Left lung (tissue), 10 donors: Measurements from ENCODE around the gene PTX4. TPM values are rescaled to one million over a fixed set of nuclear protein-coding genes. Genes with fewer than 3 reads are reported as not detected.

Source experiments
- ATAC-seq: fragments of 200-7000 bp; cut with Tn5 transposase; one replicate; pipeline ENCODE4 v1.9.1; 2020; ENCODE audit warnings: moderate library complexity
- DNase-seq, 4 donors: peaks; one replicate each; pipeline ENCODE4 v3.0.0-alpha.2; 2013 to 2020
- H3K27ac ChIP-seq, 2 donors: fragments of 200-600 bp; sonication (generic) in 1 of 2; one replicate each; pipeline versions ENCODE4 v1.5.0 to v1.8.0; 2020 to 2021
- H3K27me3 ChIP-seq, 2 donors: fragments of 200-600 bp; sonication (generic) in 1 of 2; one replicate each; pipeline versions ENCODE4 v1.5.0 to v1.8.0; 2020 to 2021
- H3K36me3 ChIP-seq, 2 donors: fragments of 200-600 bp; sonication (generic) in 1 of 2; one replicate each; pipeline versions ENCODE4 v1.5.0 to v1.8.0; 2020 to 2021
- H3K4me1 ChIP-seq, 2 donors: fragments of 200-600 bp; one replicate each; pipeline ENCODE4 v1.8.0; 2021
- H3K4me3 ChIP-seq, 2 donors: fragments of 200-600 bp; sonication (generic) in 1 of 2; one replicate each; pipeline versions ENCODE4 v1.5.0 to v1.8.0; 2020 to 2021; ENCODE audit warnings: mild to moderate bottlenecking in 1 of 2
- H3K9me3 ChIP-seq, 2 donors: fragments of 200-600 bp; sonication (generic) in 1 of 2; one replicate each; pipeline versions ENCODE4 v1.5.0 to v1.8.0; 2020 to 2021
- intact Hi-C, 2 donors: fragments of 100-400 bp; cut with DNase I; formaldehyde crosslinking; loops; one replicate each; pipeline versions ENCODE4 v1.11.2 to v1.14.2; 2022
- polyA plus RNA-seq, 6 donors: library from polyadenylated mRNA; unstranded; fragments of 120-200 nt; gene quantifications; one replicate each; pipeline ENCODE4 v1.2.1, GENCODE V29; 2013; ENCODE audit not compliant: insufficient read length in 6 of 6
- total RNA-seq, 2 donors: library from RNA; stranded (reverse); fragmentation: NEBNext Ultra II Directional; extraction: Animal tissue kit (Norgen Biotek cat#: 25700); gene quantifications; one replicate each; pipeline ENCODE4 v1.2.1, GENCODE V29; 2021
- TF ChIP-seq, protein P1 (sequence below), 2 donors: fragments of 200-600 bp; sonication (generic) in 1 of 2; IDR thresholded peaks; one replicate each; pipeline versions ENCODE4 v1.5.0 to v1.8.0; 2021; ENCODE audit warnings: antibody characterized with exemption in 2 of 2
- donor health status: DM: no; HTN: yes; CAD: no.
- donor health status: DM: no; HTN: no; CAD: no.

PTX4 gene
- total and polyA plus RNA-seq, 8 donors: 0.15 to 0.20 (median 0.20) TPM; not detected in 5

- peak in 1 of 4 donors; percentile 45 for DNase-seq
- TF ChIP-seq, protein P1, sequence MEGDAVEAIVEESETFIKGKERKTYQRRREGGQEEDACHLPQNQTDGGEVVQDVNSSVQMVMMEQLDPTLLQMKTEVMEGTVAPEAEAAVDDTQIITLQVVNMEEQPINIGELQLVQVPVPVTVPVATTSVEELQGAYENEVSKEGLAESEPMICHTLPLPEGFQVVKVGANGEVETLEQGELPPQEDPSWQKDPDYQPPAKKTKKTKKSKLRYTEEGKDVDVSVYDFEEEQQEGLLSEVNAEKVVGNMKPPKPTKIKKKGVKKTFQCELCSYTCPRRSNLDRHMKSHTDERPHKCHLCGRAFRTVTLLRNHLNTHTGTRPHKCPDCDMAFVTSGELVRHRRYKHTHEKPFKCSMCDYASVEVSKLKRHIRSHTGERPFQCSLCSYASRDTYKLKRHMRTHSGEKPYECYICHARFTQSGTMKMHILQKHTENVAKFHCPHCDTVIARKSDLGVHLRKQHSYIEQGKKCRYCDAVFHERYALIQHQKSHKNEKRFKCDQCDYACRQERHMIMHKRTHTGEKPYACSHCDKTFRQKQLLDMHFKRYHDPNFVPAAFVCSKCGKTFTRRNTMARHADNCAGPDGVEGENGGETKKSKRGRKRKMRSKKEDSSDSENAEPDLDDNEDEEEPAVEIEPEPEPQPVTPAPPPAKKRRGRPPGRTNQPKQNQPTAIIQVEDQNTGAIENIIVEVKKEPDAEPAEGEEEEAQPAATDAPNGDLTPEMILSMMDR (IDR thresholded peaks at IDR 0.05): no peak
- H3K27me3 ChIP-seq: peaks cover 0 to 1% of the 10 kb centered on the region in 2 donors
- ATAC-seq: no peak
- no peak overlapping the region for H3K4me3 ChIP-seq
- peaks cover 17 to 39% of the 10 kb centered on the region in 2 donors for H3K4me1 ChIP-seq
- no peaks in the 10 kb centered on the region for H3K9me3 ChIP-seq
- H3K36me3 ChIP-seq: peaks cover 0 to 17% of the 10 kb centered on the region in 2 donors
- intact Hi-C loops: no loop called here
- peak overlapping the region in 1 of 2 donors; percentile 33 for H3K27ac ChIP-seq
Measured at GRCh38 chr16:1527836-1528811, 39.4 kb upstream of the PTX4 start.

GRCh38 chr16:1526608-1527555 is 38.1 kb upstream of the PTX4 start:
- no peak for ATAC-seq
- intact Hi-C loops: no loop called here
- Histone ChIP-seq H3K27me3 (no peaks in the 10 kb centered on the region), H3K4me3 (no peak overlapping the region), H3K4me1 (peaks cover 14 to 30% of the 10 kb centered on the region in 2 donors), H3K27ac (peak overlapping the region in 1 of 2 donors; percentile 33), H3K9me3 (no peaks in the 10 kb centered on the region), H3K36me3 (peaks cover 0 to 19% of the 10 kb centered on the region in 2 donors)
- TF ChIP-seq, protein P1 (IDR thresholded peaks at IDR 0.05): no peak
- no peak for DNase-seq

DNA sequence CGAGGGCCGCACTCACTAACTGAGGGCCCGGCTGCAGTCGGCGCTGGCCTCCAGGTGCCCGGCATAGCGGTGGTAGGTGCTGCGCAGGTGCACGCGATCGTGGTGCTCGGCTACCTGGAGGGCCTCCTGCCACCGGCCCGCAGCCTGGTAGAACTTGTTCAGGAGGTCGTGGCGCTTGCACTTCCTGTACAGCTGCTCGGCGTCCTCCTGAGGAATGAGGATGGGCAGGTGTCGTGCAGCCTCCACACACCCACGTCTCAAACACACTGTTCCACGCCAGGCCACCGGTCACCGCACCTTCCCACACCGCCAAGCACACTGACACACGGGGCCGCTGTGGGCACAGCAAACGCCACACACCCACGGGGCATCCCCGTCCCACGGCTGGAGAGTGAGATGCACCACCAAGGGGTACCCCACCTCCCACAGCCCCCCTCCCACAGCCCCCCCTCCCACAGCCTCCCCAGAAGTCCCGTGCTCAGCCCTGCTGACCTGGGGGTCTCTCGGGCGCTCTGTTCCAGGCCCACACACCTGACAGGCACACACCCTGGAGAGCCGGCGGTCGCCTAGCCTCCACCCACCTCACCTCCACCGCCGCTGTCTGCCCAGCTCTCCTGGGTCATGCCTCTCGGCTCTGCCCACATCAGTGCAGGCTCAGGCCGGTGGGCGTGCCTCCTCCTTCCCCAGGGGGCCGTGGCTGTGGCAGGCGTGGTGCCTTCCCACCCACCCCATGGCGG is 37.3 kb upstream of the PTX4 start:
- no peaks in the 10 kb centered on the region for H3K27me3 ChIP-seq
- ATAC-seq: no peak
- no peak overlapping the region for H3K27ac ChIP-seq
- DNase-seq: no peak
- H3K9me3 ChIP-seq: no peaks in the 10 kb centered on the region
- peaks cover 0 to 19% of the 10 kb centered on the region in 2 donors for H3K36me3 ChIP-seq
- no peak overlapping the region for H3K4me3 ChIP-seq
- peaks cover 5 to 23% of the 10 kb centered on the region in 2 donors for H3K4me1 ChIP-seq
- TF ChIP-seq, protein P1 (IDR thresholded peaks at IDR 0.05): no peak
- intact Hi-C loops: no loop called here

DNA sequence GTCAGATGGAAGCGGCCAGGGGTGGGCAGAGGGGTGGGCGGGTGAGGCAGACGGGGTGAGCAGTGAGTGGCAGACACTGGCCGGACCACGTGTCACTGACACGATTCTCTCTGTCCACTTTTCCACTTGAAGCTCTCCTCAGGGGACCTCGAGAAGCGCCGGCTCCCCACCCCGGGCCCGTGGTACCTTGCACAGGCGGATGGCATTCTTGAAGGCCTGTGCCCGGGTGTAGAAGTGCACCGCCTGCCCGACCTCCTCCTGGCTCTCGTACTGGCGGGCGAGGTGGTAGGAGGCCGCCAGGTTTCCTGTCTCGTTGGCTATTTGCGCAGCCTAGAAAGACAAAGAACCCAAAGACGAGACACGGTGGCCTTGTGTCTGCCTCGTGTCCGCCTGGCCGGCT is 35.6 kb upstream of the PTX4 start:
- intact Hi-C loops: no loop called here
- Histone ChIP-seq H3K9me3 (no peaks in the 10 kb centered on the region), H3K4me1 (peaks cover 0 to 16% of the 10 kb centered on the region in 2 donors), H3K36me3 (peaks cover 0 to 34% of the 10 kb centered on the region in 2 donors), H3K27me3 (no peaks in the 10 kb centered on the region), H3K4me3 (no peak overlapping the region), H3K27ac (no peak overlapping the region)
- TF ChIP-seq, protein P1 (IDR thresholded peaks at IDR 0.05): no peak
- ATAC-seq: no peak
- no peak for DNase-seq
